GM23248 (cell line): ENCODE results near the gene C17orf113.

Source experiments
- EZH2 ChIP-seq: fragments of 200-600 bp; sonication (generic); IDR thresholded peaks from 2 replicates; pipeline ENCODE4 v1.6.1; 2018; ENCODE audit warnings: antibody characterized with exemption, mild to moderate bottlenecking; ENCODE audit not compliant: insufficient read depth, poor library complexity, severe bottlenecking
- EZH2phosphoT487 ChIP-seq: fragments of 200-600 bp; sonication (generic); IDR thresholded peaks from 2 replicates; pipeline ENCODE4 v1.6.1; 2018; ENCODE audit warnings: antibody characterized with exemption, moderate library complexity, mild to moderate bottlenecking, low read depth; ENCODE audit not compliant: insufficient read depth

DNA sequence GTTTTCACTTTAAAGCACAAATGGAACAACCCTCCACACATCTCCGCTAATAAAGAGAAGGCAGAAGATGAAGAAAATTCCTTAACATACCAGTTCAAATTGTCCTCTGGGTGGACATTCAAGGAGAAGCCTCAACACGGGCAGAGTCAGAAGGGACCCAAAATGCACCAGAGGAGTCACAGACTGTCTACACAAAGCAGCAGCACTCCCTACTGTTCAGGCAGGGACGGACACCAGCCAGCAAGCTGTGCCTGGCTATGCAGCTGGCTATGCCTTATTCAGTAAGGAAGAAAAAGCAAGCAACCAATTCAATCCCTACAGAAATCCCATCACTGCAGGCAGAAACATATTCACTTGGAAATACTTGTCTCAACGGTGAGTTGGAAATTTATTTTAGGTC, 41.2 kb downstream of the C17orf113 start:
- TF ChIP-seq EZH2 = no peak
- no peak for TF ChIP-seq EZH2phosphoT487
